Caco-2 (cell line): ENCODE data around the gene NFAT5. TPM values are rescaled to one million over a fixed set of nuclear protein-coding genes. Genes with fewer than 3 reads are reported as not detected.

Experiments
- BruUV-seq: library from RNA; stranded (reverse); fragments of 400-500 nt; replicated peaks from 2 replicates; lab custom pipeline; 2021; lab: Mats Ljungman, UMichigan
- CTCF ChIA-PET: fragments of 300-600 bp; sonication (Branson Sonifier 250); formaldehyde crosslinking; loops from one replicate; lab custom pipeline; 2022; ENCODE audit warnings: antibody characterized with exemption; lab: Charles Lee
- POLR2A ChIA-PET: fragments of 300-600 bp; sonication (Branson Sonifier 250); formaldehyde crosslinking; loops from one replicate; lab custom pipeline; 2022; ENCODE audit warnings: antibody characterized with exemption; lab: Charles Lee
- DNase-seq, 2 experiments: peaks; one replicate each; pipeline versions ENCODE4 v3.0.0 to v3.0.0-alpha.2; 2020 to 2022
- H3K27me3 ChIP-seq: replicated peaks from 2 replicates; pipeline ENCODE4 v1.6.0; 2011; ENCODE audit warnings: low read length; ENCODE audit not compliant: control insufficient read depth, insufficient read depth
- H3K36me3 ChIP-seq: 2 replicates; pipeline ENCODE4 v1.5.1; 2011; ENCODE audit warnings: low read length; ENCODE audit not compliant: control insufficient read depth, insufficient read depth
- H3K4me1 ChIP-seq: fragments of 250-450 bp; sonication (Bioruptor Pico); 2 replicates; pipeline ENCODE4 v1.5.1; 2020; ENCODE audit warnings: mild to moderate bottlenecking
- H3K4me3 ChIP-seq: 2 replicates; pipeline ENCODE4 v1.5.1; 2011; ENCODE audit warnings: low read depth, mild to moderate bottlenecking, control low read depth, low read length
- H3K9me3 ChIP-seq: fragments of 250-450 bp; sonication (Bioruptor Pico); 2 replicates; pipeline ENCODE4 v1.5.1; 2020; ENCODE audit warnings: mild to moderate bottlenecking, moderate library complexity
- H3K27ac Mint-ChIP-seq: one replicate; pipeline ENCODE4 v1.8.0; 2022; ENCODE audit warnings: mixed read lengths; ENCODE audit not compliant: unreplicated experiment
- H3K27me3 Mint-ChIP-seq: one replicate; pipeline ENCODE4 v1.8.0; 2022; ENCODE audit warnings: mixed read lengths; ENCODE audit not compliant: insufficient read depth, unreplicated experiment
- H3K36me3 Mint-ChIP-seq: one replicate; pipeline ENCODE4 v1.8.0; 2022; ENCODE audit warnings: mild to moderate bottlenecking, mixed read lengths; ENCODE audit not compliant: insufficient read depth, unreplicated experiment
- H3K4me1 Mint-ChIP-seq: one replicate; pipeline ENCODE4 v1.8.0; 2022; ENCODE audit warnings: low read depth, mixed read lengths; ENCODE audit not compliant: unreplicated experiment
- H3K4me3 Mint-ChIP-seq: one replicate; pipeline ENCODE4 v1.8.0; 2022; ENCODE audit warnings: mild to moderate bottlenecking, moderate library complexity, mixed read lengths; ENCODE audit not compliant: unreplicated experiment
- H3K9me3 Mint-ChIP-seq: one replicate; pipeline ENCODE4 v1.8.0; 2022; ENCODE audit warnings: mixed read lengths; ENCODE audit not compliant: unreplicated experiment
- CTCF ChIP-seq, 2 experiments: fragments of 200-600 bp in 1 of 2; IDR thresholded peaks; 1 replicate in 1 of 2; 2 replicates in 1 of 2; pipeline versions ENCODE4 v1.5.1 to v1.8.0; 2011 to 2022; ENCODE audit warnings: antibody characterized with exemption in 1 of 2, control low read depth in 1 of 2, inconsistent platforms in 1 of 2, low read depth in 1 of 2, low read length in 1 of 2, mild to moderate bottlenecking in 1 of 2, moderate library complexity in 1 of 2; ENCODE audit not compliant: insufficient read depth in 1 of 2, severe bottlenecking in 1 of 2, unreplicated experiment in 1 of 2
- intact Hi-C: fragments of 100-400 bp; cut with micrococcal nuclease; formaldehyde crosslinking; loops from one replicate; pipeline ENCODE4 v1.10.0; 2022; ENCODE audit not compliant: unreplicated experiment
- total RNA-seq: library from RNA; stranded (reverse); gene quantifications from 2 replicates; pipeline ENCODE4 v1.2.3, GENCODE V29; 2022

NFAT5 gene
- total RNA-seq, 1 experiment from 2014 or later, result 87.6 TPM

DNA sequence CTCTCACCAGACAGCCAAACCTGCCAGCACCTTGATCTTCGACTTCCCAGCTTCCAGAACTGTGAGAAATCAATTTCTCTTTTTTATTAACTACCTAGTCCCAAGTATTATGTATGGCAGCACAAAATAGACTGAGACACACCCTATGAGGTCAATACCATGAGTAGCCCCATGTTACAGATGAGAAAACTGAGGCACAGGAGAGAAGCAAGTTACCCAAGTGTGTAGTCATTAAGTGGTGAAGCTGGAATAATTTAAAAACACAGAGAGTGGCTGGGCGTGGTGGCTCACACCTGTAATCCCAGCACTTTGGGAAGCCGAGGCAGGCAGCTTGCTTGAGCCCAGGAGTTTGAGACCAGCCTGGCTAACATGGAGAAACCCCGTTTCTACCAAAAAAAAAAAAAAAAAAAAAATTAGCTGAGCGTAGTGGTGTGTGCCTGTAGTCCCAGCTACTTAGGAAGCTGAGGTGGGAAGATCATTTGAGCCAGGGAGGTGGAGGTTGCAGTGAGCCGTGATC lies 155.7 kb downstream of the NFAT5 start:
- no peak overlapping the region for H3K4me3 ChIP-seq
- H3K36me3 ChIP-seq, result no peaks in the 10 kb centered on the region
- Mint-ChIP-seq H3K4me3 (no peak overlapping the region), H3K4me1 (peaks cover 16% of the 10 kb centered on the region), H3K36me3 (peaks cover 72% of the 10 kb centered on the region), H3K27ac (peak overlapping the region; percentile 17), H3K27me3 (no peaks in the 10 kb centered on the region), H3K9me3 (no peaks in the 10 kb centered on the region)
- no peaks in the 10 kb centered on the region for H3K9me3 ChIP-seq
- ChIA-PET POLR2A (interaction anchor here (0.7 kb wide), 1 partner anchor 9 kb away, joined by 3 read pairs; no protein-coding TSS in a partner anchor), CTCF (no interaction called here)
- peak in 1 of 2 experiments; percentile 7 for DNase-seq
- TF ChIP-seq CTCF (IDR thresholded peaks at IDR 0.05; ENCODE audit: insufficient read depth in 1 of 2, low read depth in 1 of 2, low read length in 1 of 2, severe bottlenecking in 1 of 2, unreplicated experiment in 1 of 2), result no peak
- H3K4me1 ChIP-seq, result peaks cover 27% of the 10 kb centered on the region
- intact Hi-C loops, result no loop called here
- no peaks in the 10 kb centered on the region for H3K27me3 ChIP-seq
- BruUV-seq, result no TSS peak

GRCh38 chr16:69724414-69724873 lies 158.7 kb downstream of the NFAT5 start:
- H3K27me3 ChIP-seq, result no peaks in the 10 kb centered on the region
- H3K4me1 ChIP-seq, result peaks cover 32% of the 10 kb centered on the region
- TF ChIP-seq CTCF (IDR thresholded peaks at IDR 0.05; ENCODE audit: insufficient read depth in 1 of 2, low read depth in 1 of 2, low read length in 1 of 2, severe bottlenecking in 1 of 2, unreplicated experiment in 1 of 2), result no peak
- POLR2A ChIA-PET, result interaction anchor here (0.6 to 2.6 kb wide), 3 partner anchors 19 to 76 kb away, joined by 3 to 9 read pairs (median 6); partner anchors contain the start of gene NOB1
- H3K4me3 Mint-ChIP-seq, result peak overlapping the region; percentile 95
- no peaks in the 10 kb centered on the region for H3K9me3 Mint-ChIP-seq
- peaks cover 25% of the 10 kb centered on the region for H3K4me1 Mint-ChIP-seq
- H3K27me3 Mint-ChIP-seq, result no peaks in the 10 kb centered on the region
- CTCF ChIA-PET, result interaction anchor here (0.7 to 2.0 kb wide), 3 partner anchors 13 to 210 kb away, joined by 3 to 9 read pairs (median 3); partner anchors contain the start of gene NOB1
- no peak for DNase-seq
- H3K36me3 ChIP-seq, result no peaks in the 10 kb centered on the region
- H3K4me3 ChIP-seq, result no peak overlapping the region
- BruUV-seq, result no TSS peak
- H3K36me3 Mint-ChIP-seq, result peaks cover 56% of the 10 kb centered on the region
- H3K9me3 ChIP-seq, result no peaks in the 10 kb centered on the region
- peak overlapping the region; percentile 98 for H3K27ac Mint-ChIP-seq
- intact Hi-C loops, result no loop called here

GRCh38 chr16:69724981-69725479 lies 159.3 kb downstream of the NFAT5 start:
- no TSS peak for BruUV-seq
- no peaks in the 10 kb centered on the region for H3K9me3 Mint-ChIP-seq
- H3K4me1 ChIP-seq, result peaks cover 32% of the 10 kb centered on the region
- H3K36me3 ChIP-seq, result no peaks in the 10 kb centered on the region
- intact Hi-C loops, result no loop called here
- TF ChIP-seq CTCF (IDR thresholded peaks at IDR 0.05; ENCODE audit: insufficient read depth in 1 of 2, low read depth in 1 of 2, low read length in 1 of 2, severe bottlenecking in 1 of 2, unreplicated experiment in 1 of 2), result no peak
- no peaks in the 10 kb centered on the region for H3K27me3 ChIP-seq
- H3K4me3 ChIP-seq, result peak overlapping the region; percentile 38
- H3K27ac Mint-ChIP-seq, result peak overlapping the region; percentile 98
- H3K36me3 Mint-ChIP-seq, result peaks cover 55% of the 10 kb centered on the region
- H3K27me3 Mint-ChIP-seq, result no peaks in the 10 kb centered on the region
- POLR2A ChIA-PET, result interaction anchor here (0.6 to 1.9 kb wide), 3 partner anchors 20 to 77 kb away, joined by 3 to 31 read pairs (median 6); partner anchors contain the start of gene NOB1
- no peaks in the 10 kb centered on the region for H3K9me3 ChIP-seq
- peak in 1 of 2 experiments; percentile 26 for DNase-seq
- CTCF ChIA-PET, result interaction anchor here (0.8 to 2.0 kb wide), 2 partner anchors 13 to 29 kb away, joined by 3 to 13 read pairs; partner anchors contain the start of gene NOB1
- H3K4me1 Mint-ChIP-seq, result peaks cover 30% of the 10 kb centered on the region
- H3K4me3 Mint-ChIP-seq, result peak overlapping the region; percentile 95
